Left ventricle myocardium inferior (tissue), 1 donor: ENCODE results near the gene THTPA. TPM values are rescaled to one million over a fixed set of nuclear protein-coding genes. Genes with fewer than 3 reads are reported as not detected.
A peak's percentile ranks its signal among the peaks of the same experiment; 100 is the strongest.

Experiments
- DNase-seq: peaks from one replicate; pipeline ENCODE4 v3.0.0-alpha.2; 2020
- H3K27ac ChIP-seq: fragments of 200-600 bp; replicated peaks from 2 replicates; pipeline ENCODE4 v1.8.0; 2021
- H3K27me3 ChIP-seq: fragments of 200-600 bp; 2 replicates; pipeline ENCODE4 v1.8.0; 2021; ENCODE audit warnings: low read depth
- H3K36me3 ChIP-seq: fragments of 200-600 bp; 2 replicates; pipeline ENCODE4 v1.8.0; 2021
- H3K4me1 ChIP-seq: fragments of 200-600 bp; 2 replicates; pipeline ENCODE4 v1.8.0; 2021
- H3K4me3 ChIP-seq: fragments of 200-600 bp; 2 replicates; pipeline ENCODE4 v1.8.0; 2021; ENCODE audit warnings: mild to moderate bottlenecking, moderate library complexity
- H3K9me3 ChIP-seq: fragments of 200-600 bp; replicated peaks from 2 replicates; pipeline ENCODE4 v1.8.0; 2021
- intact Hi-C: fragments of 100-400 bp; cut with micrococcal nuclease; formaldehyde crosslinking; loops from one replicate; pipeline ENCODE4 v1.11.0; 2022
- total RNA-seq: library from RNA; stranded (reverse); fragmentation: NEBNext Ultra II Directional; extraction: Animal tissue kit (Norgen Biotek cat#: 25700); gene quantifications from one replicate; pipeline ENCODE4 v1.2.1, GENCODE V29; 2021
- TF ChIP-seq, protein P1 (sequence below): fragments of 200-600 bp; IDR thresholded peaks from 2 replicates; pipeline ENCODE4 v1.8.0; 2021; ENCODE audit warnings: antibody characterized with exemption, mild to moderate bottlenecking, borderline replicate concordance
- donor health status: DM: no; HTN: yes; CAD: no; lungs with severe emphysema.

THTPA gene
- total RNA-seq, 1 donor from 2014 or later, result 17.2 TPM

DNA sequence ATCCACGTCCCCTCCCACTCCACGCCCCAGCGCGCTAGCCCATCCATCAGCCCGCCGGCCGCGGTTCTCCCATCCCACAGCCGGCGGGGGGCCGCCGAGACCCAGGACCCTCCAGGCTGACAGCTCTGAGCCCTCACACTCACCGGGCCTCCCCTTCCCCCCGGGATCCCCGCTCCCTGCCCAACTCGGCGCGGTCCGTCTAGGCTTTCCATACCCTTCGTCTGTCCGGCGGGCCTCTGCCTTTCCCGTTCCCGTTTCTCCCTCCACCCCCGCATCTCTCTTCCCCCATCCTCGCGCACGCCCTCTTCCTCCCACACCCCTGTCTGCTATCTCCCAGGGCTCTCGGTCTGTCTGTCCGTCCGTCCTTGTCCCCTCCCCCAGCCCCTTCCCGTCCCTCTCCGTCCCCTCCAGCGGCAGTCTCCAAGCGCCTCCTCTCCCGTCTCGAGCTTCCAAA, 5.2 kb upstream of the THTPA start:
- TF ChIP-seq, protein P1, sequence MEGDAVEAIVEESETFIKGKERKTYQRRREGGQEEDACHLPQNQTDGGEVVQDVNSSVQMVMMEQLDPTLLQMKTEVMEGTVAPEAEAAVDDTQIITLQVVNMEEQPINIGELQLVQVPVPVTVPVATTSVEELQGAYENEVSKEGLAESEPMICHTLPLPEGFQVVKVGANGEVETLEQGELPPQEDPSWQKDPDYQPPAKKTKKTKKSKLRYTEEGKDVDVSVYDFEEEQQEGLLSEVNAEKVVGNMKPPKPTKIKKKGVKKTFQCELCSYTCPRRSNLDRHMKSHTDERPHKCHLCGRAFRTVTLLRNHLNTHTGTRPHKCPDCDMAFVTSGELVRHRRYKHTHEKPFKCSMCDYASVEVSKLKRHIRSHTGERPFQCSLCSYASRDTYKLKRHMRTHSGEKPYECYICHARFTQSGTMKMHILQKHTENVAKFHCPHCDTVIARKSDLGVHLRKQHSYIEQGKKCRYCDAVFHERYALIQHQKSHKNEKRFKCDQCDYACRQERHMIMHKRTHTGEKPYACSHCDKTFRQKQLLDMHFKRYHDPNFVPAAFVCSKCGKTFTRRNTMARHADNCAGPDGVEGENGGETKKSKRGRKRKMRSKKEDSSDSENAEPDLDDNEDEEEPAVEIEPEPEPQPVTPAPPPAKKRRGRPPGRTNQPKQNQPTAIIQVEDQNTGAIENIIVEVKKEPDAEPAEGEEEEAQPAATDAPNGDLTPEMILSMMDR, result no peak
- Histone ChIP-seq H3K27ac (peak overlapping the region; percentile 59), H3K27me3 (peaks cover 7% of the 10 kb centered on the region), H3K4me3 (peak overlapping the region; percentile 77), H3K36me3 (no peaks in the 10 kb centered on the region), H3K9me3 (no peaks in the 10 kb centered on the region), H3K4me1 (peaks cover 37% of the 10 kb centered on the region)
- peak; percentile 50 for DNase-seq
- intact Hi-C loops, result no loop called here

DNA sequence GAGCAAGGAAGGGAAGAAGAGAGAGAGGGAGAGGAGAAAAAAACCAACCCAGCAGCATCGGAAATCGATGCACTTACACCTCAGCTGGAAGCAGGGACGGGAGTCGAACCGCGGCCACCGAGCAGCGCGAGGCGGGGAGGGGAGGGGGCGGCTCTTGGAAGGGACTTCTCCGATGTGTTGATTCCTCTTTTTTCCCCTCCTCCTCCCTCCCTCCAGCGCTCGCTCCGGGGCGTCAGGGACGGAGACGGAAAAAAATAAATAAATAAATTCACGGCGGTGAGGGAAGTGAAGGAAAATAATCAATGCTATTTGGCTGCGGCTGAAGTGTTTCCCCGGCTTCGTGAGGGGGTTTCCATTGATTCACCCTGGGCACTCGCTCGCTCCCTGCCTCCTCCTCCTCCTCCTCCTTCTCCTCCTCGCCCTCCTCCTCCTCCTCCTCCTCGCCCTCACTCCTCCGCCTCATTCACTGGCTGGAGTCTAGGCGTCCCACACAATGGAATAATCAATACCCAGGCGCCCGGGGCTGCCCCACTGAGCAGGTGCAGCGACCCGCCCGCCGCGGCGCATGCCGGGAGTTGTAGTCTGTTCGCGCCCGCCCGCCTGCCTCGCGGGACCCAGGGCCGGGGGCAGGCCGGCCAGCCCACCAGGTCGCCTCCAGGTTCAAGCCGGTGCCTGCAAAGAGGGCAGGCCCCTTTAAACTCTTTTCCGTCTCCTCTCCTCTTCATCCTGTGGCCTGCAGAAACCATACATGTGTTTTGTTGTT, 4.6 kb upstream of the THTPA start, which contains the start of gene ZFHX2:
Gene ZFHX2 (minus strand): TSS at position 500 of the 763 bp plus-strand sequence. CDS start 16,440 bp downstream, outside the sequence.
- intact Hi-C loops, result no loop called here
- no peaks in the 10 kb centered on the region for H3K9me3 ChIP-seq
- H3K36me3 ChIP-seq, result no peaks in the 10 kb centered on the region
- peak within 1 kb of the TSS; percentile 77 for H3K4me3 ChIP-seq
- DNase-seq, result peak; percentile 82
- H3K4me1 ChIP-seq, result peaks cover 37% of the 10 kb centered on the region
- H3K27me3 ChIP-seq, result peaks cover 7% of the 10 kb centered on the region
- peak within 1 kb of the TSS; percentile 59 for H3K27ac ChIP-seq
- TF ChIP-seq, protein P1, result no peak

DNA sequence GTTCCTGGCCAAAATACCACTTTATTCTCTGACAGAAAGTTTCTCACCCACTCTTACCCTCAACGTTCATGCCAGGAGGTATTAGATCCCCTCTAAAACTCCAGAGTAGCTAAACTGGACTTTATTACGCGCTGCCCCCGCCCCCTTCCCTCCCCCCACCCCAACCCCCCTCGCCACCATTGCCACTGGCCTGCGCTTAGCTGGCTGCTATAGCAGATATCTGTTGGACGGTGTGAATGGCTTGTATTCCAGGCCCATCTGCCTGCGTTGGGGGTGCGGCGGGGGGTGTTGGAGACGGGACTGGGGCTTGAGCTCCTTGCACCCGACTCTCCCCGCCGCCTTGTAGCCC, 564 bp upstream of the THTPA start:
- no peaks in the 10 kb centered on the region for H3K9me3 ChIP-seq
- H3K27ac ChIP-seq, result peak overlapping the region; percentile 97
- peak overlapping the region; percentile 80 for H3K4me3 ChIP-seq
- intact Hi-C loops, result no loop called here
- H3K36me3 ChIP-seq, result peaks cover 11% of the 10 kb centered on the region
- TF ChIP-seq, protein P1, result no peak
- peaks cover 50% of the 10 kb centered on the region for H3K4me1 ChIP-seq
- no peaks in the 10 kb centered on the region for H3K27me3 ChIP-seq
- DNase-seq, result no peak

DNA sequence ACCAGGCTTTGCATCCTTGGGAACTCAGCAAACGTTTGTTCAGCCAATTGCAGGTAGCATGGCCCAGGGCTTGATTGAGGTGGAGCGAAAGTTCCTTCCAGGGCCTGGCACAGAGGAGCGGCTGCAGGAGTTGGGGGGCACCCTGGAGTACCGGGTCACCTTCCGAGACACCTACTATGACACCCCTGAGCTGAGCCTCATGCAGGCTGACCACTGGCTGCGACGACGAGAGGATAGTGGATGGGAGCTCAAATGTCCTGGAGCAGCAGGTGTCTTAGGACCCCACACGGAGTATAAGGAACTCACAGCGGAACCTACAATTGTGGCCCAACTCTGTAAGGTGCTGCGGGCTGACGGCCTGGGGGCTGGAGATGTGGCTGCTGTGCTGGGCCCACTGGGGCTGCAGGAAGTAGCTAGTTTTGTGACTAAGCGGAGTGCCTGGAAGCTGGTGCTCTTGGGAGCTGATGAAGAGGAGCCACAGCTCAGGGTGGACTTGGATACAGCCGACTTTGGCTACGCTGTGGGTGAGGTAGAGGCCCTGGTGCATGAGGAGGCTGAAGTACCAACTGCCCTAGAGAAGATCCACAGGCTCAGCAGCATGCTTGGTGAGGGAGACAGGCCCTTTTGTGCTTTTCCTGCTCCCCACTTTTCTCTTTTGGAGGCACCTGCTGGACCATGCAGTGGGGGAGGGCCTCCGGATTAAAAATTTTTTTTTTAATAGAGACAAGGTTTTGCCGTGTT, 799 bp downstream of the THTPA start:
- Histone ChIP-seq H3K4me3 (peak overlapping the region; percentile 80), H3K27ac (peak overlapping the region; percentile 97)
- TF ChIP-seq, protein P1, result no peak

DNA sequence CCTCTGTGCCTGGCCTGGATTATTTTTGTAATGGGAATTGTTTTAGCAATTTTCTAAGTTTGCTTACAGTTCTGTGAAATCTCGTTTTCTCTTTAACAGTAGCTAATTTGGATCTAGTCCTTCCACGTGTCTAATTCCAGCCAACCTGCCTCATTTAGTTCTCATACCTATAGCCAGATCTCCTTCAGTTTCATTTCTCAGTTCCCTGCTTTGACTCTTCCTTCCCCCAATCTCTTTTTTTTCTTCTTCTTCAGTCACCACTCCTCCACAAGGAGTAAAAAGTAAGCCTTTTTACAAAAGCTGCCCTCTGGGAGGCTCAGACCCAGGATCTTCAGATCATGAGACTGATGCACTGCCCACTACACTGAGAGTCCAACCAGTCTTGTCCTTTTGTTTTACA, 1.4 kb downstream of the THTPA start:
- peaks cover 35% of the 10 kb centered on the region for H3K4me1 ChIP-seq
- H3K27ac ChIP-seq, result no peak overlapping the region
- H3K9me3 ChIP-seq, result no peaks in the 10 kb centered on the region
- peaks cover 23% of the 10 kb centered on the region for H3K36me3 ChIP-seq
- H3K4me3 ChIP-seq, result peak overlapping the region; percentile 80
- no peak for DNase-seq
- no peaks in the 10 kb centered on the region for H3K27me3 ChIP-seq
- TF ChIP-seq, protein P1, result no peak
- intact Hi-C loops, result no loop called here

More for the DNA sequence above, 799 bp downstream of the THTPA start:
- intact Hi-C loops, result no loop called here
- peaks cover 20% of the 10 kb centered on the region for H3K36me3 ChIP-seq
- H3K4me1 ChIP-seq, result peaks cover 38% of the 10 kb centered on the region
- H3K9me3 ChIP-seq, result no peaks in the 10 kb centered on the region
- DNase-seq, result no peak
- no peaks in the 10 kb centered on the region for H3K27me3 ChIP-seq
